ENCODE data around the gene PELI2. TPM values are rescaled to one million over a fixed set of nuclear protein-coding genes. Genes with fewer than 3 reads are reported as not detected.
A peak's percentile ranks its signal among the peaks of the same experiment; 100 is the strongest.
"Not testable (repeated sequence)": the region's sequence is repeated elsewhere in the genome, so short reads cannot be mapped to it uniquely, and the experiment has no call there.

PELI2 gene
- total RNA-seq, 2 experiments from 2014 or later = 2.2 to 3.8 TPM

DNA sequence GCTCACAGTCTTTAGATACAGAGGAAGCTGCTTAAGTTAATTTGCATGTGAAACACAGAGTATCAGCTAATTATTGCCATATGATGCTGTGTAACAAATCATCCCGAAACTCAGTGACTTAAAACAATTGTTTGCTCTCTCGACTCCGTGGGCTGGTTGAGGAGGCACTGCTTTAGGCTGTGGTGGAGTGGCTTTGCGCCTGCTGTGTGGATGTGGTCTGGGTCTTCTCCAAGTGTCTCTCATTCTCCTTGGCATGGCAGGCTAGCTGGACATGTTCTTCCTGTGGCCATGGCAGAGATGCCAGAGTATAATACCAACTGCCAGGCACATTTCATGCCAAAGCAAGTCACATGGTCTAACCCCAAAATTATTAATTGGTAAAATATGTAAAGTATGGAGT lies 40.9 kb downstream of the PELI2 start:
- no peak overlapping the region for H3K27ac Mint-ChIP-seq
- H3K36me3 Mint-ChIP-seq (ENCODE audit: low read depth) = peaks cover 2% of the 10 kb centered on the region
- peak; percentile 33 for ATAC-seq
- peaks cover 8% of the 10 kb centered on the region for H3K4me1 Mint-ChIP-seq
- no peaks in the 10 kb centered on the region for H3K27me3 Mint-ChIP-seq
- POLR2A ChIA-PET = no interaction called here
- peaks cover 8% of the 10 kb centered on the region for H3K9me3 Mint-ChIP-seq (ENCODE audit: low read depth)
- CTCF ChIA-PET = interaction anchor here (0.6 to 0.7 kb wide), 2 partner anchors 368 to 901 kb away, joined by 3 read pairs; no protein-coding TSS in a partner anchor
- intact Hi-C loops (cut with DNase I, micrococcal nuclease) = no loop called here
- DNase-seq = peak; percentile 18
- H3K4me3 Mint-ChIP-seq = no peak overlapping the region

GRCh38 chr14:56160088-56160487 lies 41.9 kb downstream of the PELI2 start:
- Mint-ChIP-seq H3K27ac (no peak overlapping the region), H3K9me3 (ENCODE audit: low read depth) (peaks cover 18% of the 10 kb centered on the region), H3K4me1 (peaks cover 4% of the 10 kb centered on the region), H3K4me3 (no peak overlapping the region), H3K36me3 (ENCODE audit: low read depth) (peaks cover 5% of the 10 kb centered on the region), H3K27me3 (no peaks in the 10 kb centered on the region)
- POLR2A ChIA-PET = no interaction called here
- no peak for DNase-seq
- ATAC-seq = no peak
- intact Hi-C loops (cut with DNase I, micrococcal nuclease) = no loop called here
- CTCF ChIA-PET = no interaction called here

DNA sequence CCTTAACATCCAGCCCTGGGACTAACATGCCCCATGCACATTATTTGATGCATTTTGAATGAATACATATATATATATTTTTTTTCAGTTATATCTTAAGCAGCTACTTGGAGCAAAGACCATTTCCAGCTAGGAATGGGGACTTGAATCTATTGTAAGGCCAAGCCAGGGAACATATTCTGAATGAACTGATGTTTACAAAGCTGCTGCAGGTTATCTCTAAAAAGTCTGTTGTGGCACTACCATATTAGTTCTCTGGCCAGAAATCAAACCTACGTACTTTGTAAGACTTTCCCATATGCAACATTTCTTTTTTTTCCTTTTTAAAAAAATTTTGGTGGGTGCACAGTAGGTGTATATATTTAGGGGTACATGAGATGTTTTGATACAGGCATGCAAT lies 43.4 kb downstream of the PELI2 start:
- ATAC-seq = no peak
- no peak overlapping the region for H3K27ac Mint-ChIP-seq
- intact Hi-C loops (cut with DNase I, micrococcal nuclease) = no loop called here
- peaks cover 28% of the 10 kb centered on the region for H3K9me3 Mint-ChIP-seq (ENCODE audit: low read depth)
- peaks cover 4% of the 10 kb centered on the region for H3K4me1 Mint-ChIP-seq
- DNase-seq = no peak
- H3K36me3 Mint-ChIP-seq (ENCODE audit: low read depth) = peaks cover 9% of the 10 kb centered on the region
- ChIA-PET CTCF (interaction anchor here (0.6 kb wide), 1 partner anchor 11 kb away, joined by 3 read pairs; no protein-coding TSS in a partner anchor), POLR2A (no interaction called here)
- no peaks in the 10 kb centered on the region for H3K27me3 Mint-ChIP-seq
- no peak overlapping the region for H3K4me3 Mint-ChIP-seq

GRCh38 chr14:56162476-56162875 lies 44.3 kb downstream of the PELI2 start:
- intact Hi-C loops (cut with DNase I, micrococcal nuclease) = no loop called here
- ChIA-PET CTCF (no interaction called here), POLR2A (no interaction called here)
- Mint-ChIP-seq H3K4me1 (peaks cover 4% of the 10 kb centered on the region), H3K9me3 (ENCODE audit: low read depth) (peaks cover 34% of the 10 kb centered on the region), H3K36me3 (ENCODE audit: low read depth) (peaks cover 10% of the 10 kb centered on the region), H3K27ac (no peak overlapping the region), H3K27me3 (no peaks in the 10 kb centered on the region), H3K4me3 (no peak overlapping the region)
- DNase-seq = no peak
- no peak for ATAC-seq

DNA sequence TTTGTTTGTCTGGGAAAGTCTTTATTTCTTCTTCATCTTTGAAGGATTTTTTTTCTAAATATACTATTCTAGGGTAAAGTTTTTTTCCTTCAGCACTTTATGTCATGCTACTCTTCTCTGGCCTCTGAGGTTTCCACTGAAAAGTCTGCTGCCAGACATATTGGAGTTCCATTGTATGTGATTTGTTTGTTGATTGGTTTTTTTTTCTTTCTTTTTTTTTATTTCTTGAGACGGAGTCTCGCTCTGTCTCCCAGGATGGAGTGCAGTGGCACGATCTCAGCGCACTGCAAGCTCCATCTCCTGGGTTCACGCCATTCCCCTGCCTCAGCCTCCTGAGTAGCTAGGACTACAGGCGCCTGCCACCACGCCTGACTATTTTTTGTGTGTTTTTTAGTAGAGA lies 48.4 kb downstream of the PELI2 start:
- POLR2A ChIA-PET; H3K4me1 Mint-ChIP-seq; ATAC-seq; H3K27me3 Mint-ChIP-seq; H3K27ac Mint-ChIP-seq; DNase-seq; intact Hi-C loops (cut with DNase I, micrococcal nuclease); H3K4me3 Mint-ChIP-seq; CTCF ChIA-PET: not testable (repeated sequence)
- Mint-ChIP-seq H3K36me3 (ENCODE audit: low read depth) (peaks cover 11% of the 10 kb centered on the region), H3K9me3 (ENCODE audit: low read depth) (peaks cover 35% of the 10 kb centered on the region)

DNA sequence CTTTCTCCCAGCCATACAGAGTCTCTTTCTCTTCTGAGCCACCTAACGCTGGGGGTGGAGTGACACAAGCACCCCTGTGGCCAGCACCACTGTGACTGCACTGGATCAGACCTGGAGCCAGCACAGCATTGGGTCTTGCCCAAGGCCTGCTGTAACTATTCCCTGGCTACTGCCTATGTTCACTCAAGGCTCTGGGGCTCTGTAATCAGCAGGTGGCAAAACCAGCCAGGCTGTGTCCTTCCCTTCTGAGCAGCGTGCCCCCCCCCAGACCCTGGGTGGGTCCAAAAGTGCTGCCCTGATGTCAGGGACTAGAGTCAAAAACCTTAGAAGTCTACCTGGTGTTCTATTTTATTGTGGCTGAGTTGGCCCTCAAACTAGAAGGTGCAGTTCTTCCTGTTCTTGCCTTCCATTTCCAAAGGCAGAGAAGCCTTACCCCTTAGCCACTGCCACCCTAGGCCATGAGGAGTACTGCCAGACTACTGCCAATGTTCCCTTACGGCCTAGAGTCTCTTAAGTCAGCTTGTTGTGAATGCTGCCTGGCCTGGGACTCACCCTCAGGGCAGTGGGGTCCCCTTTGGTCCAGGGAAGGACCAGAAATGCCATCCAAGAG lies 49.9 kb downstream of the PELI2 start:
- intact Hi-C loops (cut with DNase I, micrococcal nuclease) = no loop called here
- DNase-seq (no peak), ATAC-seq (no peak)
- ChIA-PET CTCF (no interaction called here), POLR2A (no interaction called here)
- no peaks in the 10 kb centered on the region for H3K27me3 Mint-ChIP-seq
- H3K36me3 Mint-ChIP-seq (ENCODE audit: low read depth) = peaks cover 10% of the 10 kb centered on the region
- H3K4me1 Mint-ChIP-seq = peaks cover 22% of the 10 kb centered on the region
- no peak overlapping the region for H3K27ac Mint-ChIP-seq
- peaks cover 32% of the 10 kb centered on the region for H3K9me3 Mint-ChIP-seq (ENCODE audit: low read depth)
- no peak overlapping the region for H3K4me3 Mint-ChIP-seq

- DNase-seq = no peak
- Mint-ChIP-seq H3K36me3 (ENCODE audit: low read depth) (peaks cover 7% of the 10 kb centered on the region), H3K27me3 (no peaks in the 10 kb centered on the region), H3K27ac (no peak overlapping the region), H3K4me3 (no peak overlapping the region), H3K4me1 (peaks cover 37% of the 10 kb centered on the region), H3K9me3 (ENCODE audit: low read depth) (peaks cover 17% of the 10 kb centered on the region)
- ChIA-PET CTCF (no interaction called here), POLR2A (no interaction called here)
- ATAC-seq = no peak
- intact Hi-C loops (cut with DNase I, micrococcal nuclease) = no loop called here
Observed at GRCh38 chr14:56170028-56170427, 51.8 kb downstream of the PELI2 start.

DNA sequence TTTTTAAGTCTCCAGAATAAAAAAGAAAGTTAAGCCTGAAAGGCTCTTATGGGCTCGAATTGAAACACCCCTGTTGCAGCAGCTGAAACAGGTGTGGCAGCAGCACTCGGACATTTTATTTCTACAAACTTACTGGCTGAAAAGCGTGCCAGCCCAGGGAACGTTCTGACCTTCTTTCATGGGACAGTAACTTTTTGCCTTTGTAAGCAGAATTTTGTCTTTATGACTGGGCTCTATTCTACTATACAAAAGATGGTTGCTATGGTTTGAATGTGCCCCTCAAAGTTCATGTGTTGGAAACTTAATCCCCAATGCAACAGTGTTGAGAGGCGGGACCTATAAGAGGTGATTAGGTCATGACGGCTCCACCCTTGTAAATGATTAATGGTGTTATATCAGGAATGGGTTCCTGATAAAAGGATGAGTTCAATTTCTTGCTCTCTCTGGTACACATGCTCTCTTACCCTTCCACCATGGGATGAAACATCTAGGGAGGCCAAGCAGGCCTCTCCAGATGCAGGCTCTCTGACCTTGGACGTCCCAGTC lies 52.7 kb downstream of the PELI2 start:
- no peaks in the 10 kb centered on the region for H3K27me3 Mint-ChIP-seq
- H3K4me3 Mint-ChIP-seq = no peak overlapping the region
- H3K36me3 Mint-ChIP-seq (ENCODE audit: low read depth) = peaks cover 6% of the 10 kb centered on the region
- no peak overlapping the region for H3K27ac Mint-ChIP-seq
- CTCF ChIA-PET = interaction anchor here (0.7 kb wide), 1 partner anchor 41 kb away, joined by 3 read pairs; no protein-coding TSS in a partner anchor
- ATAC-seq (no peak), DNase-seq (no peak)
- intact Hi-C loops (cut with DNase I, micrococcal nuclease) = no loop called here
- POLR2A ChIA-PET = no interaction called here
- peaks cover 37% of the 10 kb centered on the region for H3K4me1 Mint-ChIP-seq
- H3K9me3 Mint-ChIP-seq (ENCODE audit: low read depth) = peaks cover 13% of the 10 kb centered on the region

- peaks cover 5% of the 10 kb centered on the region for H3K9me3 Mint-ChIP-seq (ENCODE audit: low read depth)
- ChIA-PET POLR2A (no interaction called here), CTCF (no interaction called here)
- H3K36me3 Mint-ChIP-seq (ENCODE audit: low read depth) = peaks cover 3% of the 10 kb centered on the region
- no peaks in the 10 kb centered on the region for H3K27me3 Mint-ChIP-seq
- no peak for ATAC-seq
- no peak overlapping the region for H3K4me3 Mint-ChIP-seq
- DNase-seq = no peak
- peak overlapping the region; percentile 64 for H3K27ac Mint-ChIP-seq
- intact Hi-C loops (cut with DNase I, micrococcal nuclease) = no loop called here
- H3K4me1 Mint-ChIP-seq = peaks cover 37% of the 10 kb centered on the region
Observed at GRCh38 chr14:56172074-56172473, 53.9 kb downstream of the PELI2 start.

DNA sequence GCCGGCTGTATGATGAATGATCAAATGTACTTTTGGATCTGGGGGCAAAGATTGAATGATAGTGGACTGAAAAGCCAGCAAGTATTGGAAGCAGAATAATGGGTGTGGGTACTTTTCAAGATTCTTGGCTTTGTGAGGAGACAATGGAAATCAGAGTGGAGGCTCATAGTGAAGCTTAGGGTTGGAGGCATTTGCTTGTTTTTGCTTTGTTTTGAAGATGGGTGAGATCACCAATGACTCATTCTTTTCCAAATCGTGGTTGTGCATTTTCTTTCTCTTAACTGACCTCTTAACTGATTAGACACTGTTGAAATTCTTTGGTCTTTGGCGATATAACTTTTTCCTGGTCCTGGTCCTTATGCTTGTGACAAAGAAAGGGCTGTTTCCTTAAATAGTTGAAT lies 54.4 kb downstream of the PELI2 start:
- ChIA-PET POLR2A (no interaction called here), CTCF (interaction anchor here (1.6 kb wide), 1 partner anchor 21 kb away, joined by 3 read pairs; no protein-coding TSS in a partner anchor)
- no peaks in the 10 kb centered on the region for H3K27me3 Mint-ChIP-seq
- DNase-seq = no peak
- peaks cover under 1% of the 10 kb centered on the region for H3K9me3 Mint-ChIP-seq (ENCODE audit: low read depth)
- no peak overlapping the region for H3K4me3 Mint-ChIP-seq
- H3K4me1 Mint-ChIP-seq = peaks cover 37% of the 10 kb centered on the region
- H3K36me3 Mint-ChIP-seq (ENCODE audit: low read depth) = peaks cover under 1% of the 10 kb centered on the region
- peak; percentile 74 for ATAC-seq
- intact Hi-C loops (cut with DNase I, micrococcal nuclease) = no loop called here
- peak overlapping the region; percentile 64 for H3K27ac Mint-ChIP-seq

DNA sequence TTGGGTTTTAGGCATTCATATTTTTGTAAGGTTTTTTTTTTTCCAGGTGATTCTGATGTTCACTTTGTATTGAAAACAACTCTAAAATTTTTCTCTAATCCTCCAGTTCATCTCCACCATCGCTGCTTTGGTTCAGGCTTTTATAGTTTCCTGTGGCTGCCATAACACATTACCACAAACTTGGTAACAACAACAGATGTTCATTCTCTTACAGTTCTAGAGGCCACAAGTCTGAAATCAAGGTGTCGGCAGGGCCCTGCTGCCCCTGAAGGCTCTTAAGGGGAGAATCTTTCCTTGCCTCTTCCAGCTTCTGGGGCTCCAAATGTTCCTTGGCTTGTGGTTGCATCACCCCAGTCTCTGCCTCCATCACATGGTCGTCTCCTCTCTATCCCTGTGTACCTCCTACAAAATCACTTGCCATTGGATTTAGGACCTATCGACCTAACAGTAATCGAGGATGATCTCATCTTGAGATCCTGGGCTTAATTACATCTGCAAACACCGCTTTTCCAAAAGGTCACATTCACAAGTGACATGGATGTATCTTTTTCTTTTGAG lies 55.2 kb downstream of the PELI2 start:
- no peak for ATAC-seq
- H3K9me3 Mint-ChIP-seq (ENCODE audit: low read depth) = no peaks in the 10 kb centered on the region
- H3K4me1 Mint-ChIP-seq = peaks cover 37% of the 10 kb centered on the region
- ChIA-PET POLR2A (no interaction called here), CTCF (interaction anchor here (1.6 kb wide), 1 partner anchor 22 kb away, joined by 3 read pairs; no protein-coding TSS in a partner anchor)
- no peak for DNase-seq
- no peaks in the 10 kb centered on the region for H3K36me3 Mint-ChIP-seq (ENCODE audit: low read depth)
- intact Hi-C loops (cut with DNase I, micrococcal nuclease) = no loop called here
- H3K4me3 Mint-ChIP-seq = no peak overlapping the region
- peak overlapping the region; percentile 45 for H3K27ac Mint-ChIP-seq
- H3K27me3 Mint-ChIP-seq = no peaks in the 10 kb centered on the region

- Mint-ChIP-seq H3K27ac (no peak overlapping the region), H3K9me3 (ENCODE audit: low read depth) (no peaks in the 10 kb centered on the region), H3K36me3 (ENCODE audit: low read depth) (peaks cover 6% of the 10 kb centered on the region), H3K4me1 (peaks cover 34% of the 10 kb centered on the region), H3K27me3 (no peaks in the 10 kb centered on the region), H3K4me3 (no peak overlapping the region)
- ChIA-PET POLR2A (no interaction called here), CTCF (no interaction called here)
- DNase-seq (no peak), ATAC-seq (no peak)
- intact Hi-C loops (cut with DNase I, micrococcal nuclease) = no loop called here
Observed at GRCh38 chr14:56175773-56176172, 57.6 kb downstream of the PELI2 start.

Data from activated CD4-positive, alpha-beta T cell treated with anti-CD3 and anti-CD28 coated beads for 36 hours (primary cell).